SU-DHL-6 (cell line): ENCODE data around the gene AGAP1.

Experiments
- CTCF ChIP-seq: fragments of 200-600 bp; sonication (generic); IDR thresholded peaks from one replicate; pipeline ENCODE4 v1.5.1; 2017; ENCODE audit warnings: antibody characterized with exemption, mild to moderate bottlenecking, low read length, moderate library complexity; ENCODE audit not compliant: insufficient read depth, poor library complexity, severe bottlenecking
- EZH2phosphoT487 ChIP-seq: fragments of 200-600 bp; sonication (generic), shearing (Covaris generic); conservative IDR thresholded peaks from 2 replicates; pipeline ENCODE4 v1.6.1; 2018; ENCODE audit warnings: mild to moderate bottlenecking, antibody characterized with exemption, low read length, moderate library complexity, mixed read lengths

- TF ChIP-seq CTCF: no peak
- no peak for TF ChIP-seq EZH2phosphoT487
These were observed 594.7 kb downstream of the AGAP1 start for GRCh38 chr2:236088368-236089057.
